HG03135 (cell line): ENCODE data around the gene DNALI1.
"Not testable (repeated sequence)": the region's sequence is repeated elsewhere in the genome, so short reads cannot be mapped to it uniquely, and the experiment has no call there.

Source experiments
- ATAC-seq: cut with Tn5 transposase; IDR thresholded peaks from one replicate; pipeline ENCODE4 v1.9.1; 2021; ENCODE audit warnings: mild to moderate bottlenecking, moderate library complexity; ENCODE audit not compliant: unreplicated experiment

DNALI1 gene

DNA sequence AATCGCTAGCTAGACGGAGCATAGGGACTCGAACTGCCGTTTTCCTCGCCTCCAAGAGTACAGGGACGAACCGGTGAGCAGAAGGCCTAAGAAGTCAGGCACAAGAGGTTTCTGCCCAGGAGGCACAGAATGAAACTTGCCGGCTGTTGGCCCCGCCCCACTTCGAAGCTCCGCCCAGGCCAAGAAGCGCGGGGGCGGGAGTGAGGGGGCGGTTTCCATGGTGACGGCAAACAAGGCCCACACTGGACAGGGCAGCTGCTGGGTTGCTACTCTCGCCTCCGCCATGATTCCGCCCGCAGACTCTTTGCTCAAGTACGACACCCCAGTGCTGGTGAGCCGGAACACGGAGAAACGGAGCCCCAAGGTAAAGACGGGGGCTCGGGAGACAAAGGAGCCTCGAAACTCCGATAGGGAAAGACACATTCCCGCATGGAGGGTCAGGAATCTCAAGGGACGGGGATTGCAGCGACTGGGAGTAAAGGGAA is at the start of gene DNALI1:
DNALI1 (plus strand) TSS at position 229 of the 485 bp plus-strand sequence; CDS start at position 284, 55 bp downstream.
- ATAC-seq, result no peak

DNA sequence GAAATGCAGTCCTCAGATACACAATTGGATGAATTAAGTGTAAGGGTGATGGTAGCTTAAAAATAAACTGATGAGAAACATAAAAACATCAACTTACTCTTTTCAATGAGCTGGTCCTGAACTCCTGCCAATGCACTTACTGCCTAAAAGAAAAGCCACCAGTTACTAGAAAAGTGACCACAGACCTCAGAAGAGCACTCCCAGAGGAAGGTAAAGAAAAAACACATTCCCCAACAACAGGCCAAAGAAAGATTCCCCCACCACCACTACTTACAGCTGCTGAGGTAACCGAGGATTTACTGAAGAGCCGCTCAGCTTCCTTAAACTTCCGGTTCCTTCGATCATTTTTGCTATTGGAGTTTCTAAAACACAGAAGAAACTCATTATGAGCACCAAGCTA is 47.6 kb upstream of the DNALI1 start:
- no peak for ATAC-seq

GRCh38 chr1:37513795-37514349 is 42.9 kb upstream of the DNALI1 start:
- peak; percentile 39 for ATAC-seq

DNA sequence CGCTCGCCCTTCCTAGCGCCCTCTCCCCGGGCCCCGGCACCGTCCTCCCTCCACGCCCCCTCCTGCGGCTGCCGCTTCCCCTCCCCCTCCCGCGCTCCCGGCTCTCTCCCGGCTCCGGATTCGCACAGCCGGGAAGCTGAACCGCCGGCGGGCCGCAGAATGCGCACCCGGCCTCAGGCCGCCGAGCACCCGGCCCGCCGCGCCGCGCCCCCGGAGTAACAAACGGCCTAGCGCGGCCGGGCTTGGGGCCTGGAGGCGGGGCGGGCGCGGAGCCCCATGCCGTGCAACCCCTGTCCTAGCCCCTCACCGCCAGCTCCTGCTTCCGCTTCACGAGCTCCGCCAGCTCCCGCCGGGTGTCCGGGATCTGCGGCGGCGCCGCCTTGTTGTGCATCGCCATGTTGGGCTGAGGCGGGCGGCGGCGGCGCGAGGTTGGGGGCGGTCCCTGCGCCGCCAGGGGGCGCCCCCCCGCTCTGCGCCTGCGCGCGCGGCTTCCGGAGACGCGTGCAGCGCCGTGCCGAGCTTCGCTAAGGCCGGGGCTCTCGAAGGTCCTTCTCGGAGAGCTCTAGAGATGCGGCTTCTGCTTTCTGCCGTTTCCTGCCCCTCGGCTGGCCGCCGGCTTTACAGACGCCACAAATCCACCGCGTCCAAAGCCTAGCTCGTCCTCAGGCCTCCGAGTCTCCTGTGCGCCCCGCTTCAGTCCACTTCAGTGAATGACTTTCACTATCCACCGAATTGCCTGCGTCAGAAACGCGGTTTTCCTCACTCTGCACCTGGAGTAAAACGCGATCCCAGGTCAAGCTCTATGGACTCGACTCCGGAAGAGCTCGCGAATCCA is 42.2 kb upstream of the DNALI1 start, which contains the start of gene MEAF6:
MEAF6 (minus strand) TSS at position 417 of the 835 bp plus-strand sequence; CDS start at position 397, 20 bp downstream.
- peak; percentile 86 for ATAC-seq

DNA sequence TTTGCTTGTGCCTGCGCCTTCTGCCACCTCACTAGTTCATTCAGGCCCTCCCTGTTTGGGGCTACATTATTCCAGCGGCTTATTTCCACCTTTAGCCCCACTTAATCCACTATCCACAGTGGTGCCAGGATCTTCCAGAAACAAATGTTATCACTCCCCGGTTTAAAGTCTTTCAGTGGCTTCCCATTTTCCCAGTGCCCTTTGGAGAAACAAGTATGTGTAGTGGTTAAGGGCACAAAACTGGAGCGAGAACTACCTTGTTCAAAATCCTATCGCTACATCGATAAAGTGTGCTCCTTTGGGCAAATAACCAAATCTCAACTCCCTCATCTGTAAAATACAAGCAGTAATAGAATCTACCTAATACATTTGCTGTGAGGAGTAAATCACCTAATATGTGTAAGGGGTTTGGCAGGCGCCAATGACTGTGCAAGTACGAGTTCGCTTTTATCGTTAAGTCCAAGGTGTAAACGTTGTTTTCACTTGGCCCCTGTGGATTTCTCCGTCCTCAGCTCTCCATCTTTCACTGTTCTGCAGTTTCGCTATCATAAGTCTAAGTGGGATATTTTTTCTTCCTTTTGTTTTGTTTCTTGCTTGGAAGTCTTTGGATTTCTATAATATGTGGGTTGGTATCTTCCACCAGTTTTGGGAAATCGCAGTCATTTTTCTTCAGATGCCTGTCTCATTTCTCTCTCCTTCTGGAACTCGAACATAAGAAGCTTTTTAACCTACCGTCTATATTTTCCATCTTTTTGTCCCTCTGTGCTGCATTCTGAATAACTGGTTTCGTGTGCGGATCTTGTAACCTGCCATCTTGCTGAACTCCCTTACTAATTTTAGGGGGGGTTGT is 41.3 kb upstream of the DNALI1 start:
- ATAC-seq, result no peak

GRCh38 chr1:37517569-37517968 is 39.2 kb upstream of the DNALI1 start:
- ATAC-seq, result no peak

DNA sequence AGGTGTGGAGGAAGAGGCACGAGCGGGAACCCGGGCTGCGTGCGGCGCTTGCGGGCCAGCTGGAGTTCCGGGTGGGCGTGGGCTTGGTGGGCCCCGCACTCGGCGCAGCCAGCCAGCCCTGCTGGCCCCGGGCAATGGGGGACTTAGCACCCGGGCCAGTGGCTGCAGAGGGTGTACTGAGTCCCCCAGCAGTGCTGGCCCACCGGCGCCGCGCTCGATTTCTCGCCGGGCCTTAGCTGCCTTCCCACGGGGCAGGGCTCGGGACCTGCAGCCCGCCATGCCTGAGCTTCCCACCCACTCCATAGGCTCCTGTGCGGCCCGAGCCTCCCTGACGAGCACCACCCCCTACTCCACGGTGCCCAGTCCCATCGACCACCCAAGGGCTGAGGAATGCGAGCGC is 38.5 kb upstream of the DNALI1 start:
- ATAC-seq, result not testable (repeated sequence)

DNA sequence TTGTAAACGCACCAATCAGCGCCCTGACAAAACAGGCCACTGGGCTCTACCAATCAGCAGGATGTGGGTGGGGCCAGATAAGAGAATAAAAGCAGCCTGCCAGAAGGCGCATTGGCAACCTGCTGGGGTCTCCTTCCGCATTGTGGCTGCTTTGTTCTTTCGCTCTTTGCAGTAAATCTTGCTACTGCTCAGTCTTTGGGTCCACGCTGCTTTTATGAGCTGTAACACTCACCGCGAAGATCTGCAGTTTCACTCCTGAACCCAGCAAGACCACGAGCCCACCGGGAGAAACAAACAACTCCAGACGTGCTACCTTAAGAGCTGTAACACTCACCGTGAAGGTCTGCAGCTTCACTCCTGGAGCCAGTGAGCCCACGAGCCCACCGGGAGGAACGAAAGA is 37.8 kb upstream of the DNALI1 start:
- not testable (repeated sequence) for ATAC-seq

- no peak for ATAC-seq
Measured at GRCh38 chr1:37519613-37520012, 37.1 kb upstream of the DNALI1 start.

GRCh38 chr1:37529888-37530287 is 26.9 kb upstream of the DNALI1 start:
- ATAC-seq, result not testable (repeated sequence)

- ATAC-seq, result not testable (repeated sequence)
Measured at GRCh38 chr1:37532418-37533156, 24.2 kb upstream of the DNALI1 start.

GRCh38 chr1:37533317-37534093 is 23.2 kb upstream of the DNALI1 start:
- no peak for ATAC-seq

GRCh38 chr1:37537378-37537777 is 19.4 kb upstream of the DNALI1 start:
- ATAC-seq, result no peak

DNA sequence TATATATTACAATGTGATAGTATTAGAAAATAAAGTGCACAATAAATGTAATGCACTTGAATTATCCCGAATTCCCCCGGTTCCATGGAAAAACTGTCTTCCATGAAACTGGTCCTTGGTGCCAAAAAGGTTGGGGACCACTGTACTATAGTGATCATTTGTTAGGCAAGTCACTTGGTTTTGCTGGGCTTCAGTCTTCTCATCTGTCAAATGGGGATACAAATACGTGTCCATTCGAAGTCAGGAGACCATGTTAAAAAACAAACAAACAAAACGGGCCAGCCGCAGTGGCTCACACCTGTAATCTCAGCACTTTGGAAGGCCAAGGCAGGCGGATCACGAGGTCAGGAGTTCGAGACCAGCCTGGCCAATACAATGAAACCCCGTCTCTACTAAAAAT is 17.6 kb upstream of the DNALI1 start:
- ATAC-seq, result not testable (repeated sequence)

DNA sequence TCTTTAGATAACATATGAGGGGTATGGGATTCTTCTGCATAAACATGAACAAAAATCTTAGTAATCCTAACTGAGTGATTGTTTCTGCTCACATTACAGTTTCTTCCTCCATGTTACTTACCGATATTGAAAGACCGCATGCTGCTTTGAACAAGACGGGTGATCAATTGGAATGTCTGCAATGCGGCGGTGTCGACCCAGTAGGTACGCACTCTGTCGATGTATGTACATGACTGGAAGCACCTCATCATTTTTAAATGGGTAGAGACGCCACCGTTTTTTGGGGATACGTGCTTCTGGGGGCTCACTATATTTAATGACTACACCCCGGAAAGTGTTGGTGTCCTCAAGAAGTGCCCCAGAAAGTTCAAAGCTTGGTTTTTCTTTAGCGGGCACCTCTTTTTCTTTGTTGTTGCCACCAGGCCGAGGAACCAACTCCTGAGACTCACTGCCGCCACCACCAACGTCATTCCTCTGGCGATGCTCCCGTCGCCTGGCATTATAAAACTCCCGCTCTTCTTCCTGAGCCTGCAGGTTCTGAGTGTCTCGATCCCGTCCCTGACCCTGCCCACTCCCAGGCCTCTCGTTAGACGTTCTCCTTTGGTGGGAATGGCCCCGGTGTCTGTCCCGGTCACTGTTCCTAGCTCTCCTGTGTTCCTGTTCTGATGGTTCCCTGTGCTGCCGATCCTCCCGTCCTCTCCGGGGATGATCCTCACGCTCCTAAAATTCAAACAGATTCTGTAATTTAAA is 16.5 kb upstream of the DNALI1 start:
- ATAC-seq, result no peak

DNA sequence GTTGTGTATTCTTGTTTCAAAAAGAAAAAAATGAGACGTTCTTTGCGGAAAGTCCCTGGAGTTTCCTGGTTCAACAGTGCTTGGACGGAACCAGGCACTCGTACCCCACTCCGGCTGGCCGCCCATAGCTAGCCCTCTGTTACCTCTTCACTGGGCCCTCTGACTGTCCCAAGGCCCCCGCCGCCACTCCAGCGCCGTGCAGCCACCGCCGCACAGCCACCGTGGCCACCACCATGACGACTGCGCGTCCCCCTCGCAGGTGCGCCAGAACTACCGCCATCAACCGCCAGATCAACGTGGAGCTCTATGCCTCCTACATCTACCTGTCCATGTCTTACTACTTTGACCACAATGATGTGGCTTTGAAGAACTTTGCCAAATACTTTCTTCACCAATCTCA is 12.2 kb upstream of the DNALI1 start:
- no peak for ATAC-seq

DNA sequence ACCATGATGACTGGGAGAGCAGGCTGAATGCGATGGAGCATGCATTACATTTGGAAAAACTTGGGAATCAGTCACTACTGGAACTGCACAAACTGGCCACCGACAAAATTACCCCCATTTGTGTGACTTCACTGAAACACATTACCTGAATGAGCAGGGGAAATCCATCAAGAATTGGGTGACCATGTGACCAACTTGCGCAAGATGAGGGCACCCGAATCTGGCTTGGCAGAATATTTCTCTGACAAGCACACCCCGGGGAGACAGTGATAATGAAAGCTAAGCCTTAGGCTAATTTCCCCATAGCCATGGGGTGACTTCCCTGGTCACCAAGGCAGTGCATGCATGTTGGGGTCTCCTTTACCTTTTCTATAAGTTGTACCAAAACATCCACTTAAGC is 11.7 kb upstream of the DNALI1 start:
- no peak for ATAC-seq

- no peak for ATAC-seq
Measured at GRCh38 chr1:37549341-37549740, 7.4 kb upstream of the DNALI1 start.

DNA sequence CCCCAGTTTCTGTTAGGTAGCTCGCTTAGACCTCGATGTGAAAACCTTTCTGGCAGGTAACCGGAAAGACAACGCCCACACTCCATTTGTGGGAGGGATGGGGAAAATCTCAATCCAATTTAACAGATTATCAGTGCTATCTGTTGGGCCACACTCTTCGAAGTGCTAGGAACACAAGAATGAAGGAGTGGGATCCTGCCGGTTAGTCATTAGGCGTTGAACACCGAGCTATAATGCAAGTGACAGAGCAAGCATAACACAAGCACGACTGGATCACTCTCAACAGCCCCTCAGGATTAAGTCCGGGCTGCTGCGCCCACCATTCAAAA is 3.2 kb upstream of the DNALI1 start:
- ATAC-seq, result peak; percentile 28
